Kidney (tissue), 14 donors: ENCODE results near the gene C1orf226. TPM values are rescaled to one million over a fixed set of nuclear protein-coding genes. Genes with fewer than 3 reads are reported as not detected.

ENCODE experiments used
- DNase-seq, 5 donors: peaks; one replicate each; pipeline ENCODE4 v3.0.0-alpha.2; 2013 to 2020
- FAIRE-seq: peaks from 2 replicates; lab custom pipeline; 2012; peaks lifted over from hg19 to GRCh38; lab: Jason Lieb, UNC
- H3K27ac ChIP-seq, 2 donors: one replicate each; pipeline ENCODE4 v1.7.0; 2013; ENCODE audit warnings: low read depth in 2 of 2, low read length in 2 of 2, inconsistent platforms in 1 of 2
- H3K27me3 ChIP-seq: one replicate; pipeline ENCODE4 v1.7.1; 2013; ENCODE audit warnings: low read length, inconsistent platforms; ENCODE audit not compliant: control insufficient read depth, insufficient read depth
- H3K36me3 ChIP-seq, 3 donors: one replicate each; pipeline versions ENCODE4 v1.7.0 to v1.7.1; 2013; ENCODE audit warnings: low read length in 3 of 3, control low read depth in 1 of 3, inconsistent platforms in 1 of 3; ENCODE audit not compliant: insufficient read depth in 3 of 3, control insufficient read depth in 2 of 3
- H3K4me1 ChIP-seq, 3 donors: one replicate each; pipeline versions ENCODE4 v1.7.0 to v1.7.1; 2013; ENCODE audit warnings: low read length in 3 of 3, inconsistent platforms in 1 of 3, low read depth in 1 of 3; ENCODE audit not compliant: control insufficient read depth in 2 of 3, insufficient read depth in 2 of 3
- H3K4me3 ChIP-seq, 3 donors: one replicate each; pipeline versions ENCODE4 v1.7.0 to v1.8.1; 2013; ENCODE audit warnings: low read length in 3 of 3, control low read depth in 1 of 3, inconsistent platforms in 1 of 3
- H3K9ac ChIP-seq, 3 donors: one replicate each; pipeline versions ENCODE4 v1.7.0 to v1.7.1; 2013; ENCODE audit warnings: low read length in 3 of 3, control low read depth in 1 of 3, inconsistent platforms in 1 of 3
- H3K9me3 ChIP-seq, 3 donors: one replicate each; pipeline versions ENCODE4 v1.7.0 to v1.7.1; 2013; ENCODE audit warnings: low read length in 3 of 3, control low read depth in 1 of 3, inconsistent platforms in 1 of 3; ENCODE audit not compliant: control insufficient read depth in 2 of 3, insufficient read depth in 1 of 3
- intact Hi-C: fragments of 100-400 bp; cut with DNase I; formaldehyde crosslinking; loops from one replicate; pipeline ENCODE4 v1.11.1; 2022
- polyA plus RNA-seq: library from polyadenylated mRNA; stranded (reverse); fragments of 350-450 nt; fragmentation: Illumina TruSeq; extraction: RNeasy Lipid Tissue Mini Kit (QIAGEN cat#74804); gene quantifications from one replicate; pipeline ENCODE4 v1.2.3, GENCODE V29; 2014; ENCODE audit warnings: low read depth, low replicate concordance; ENCODE audit not compliant: insufficient read depth
- total RNA-seq: library from RNA; stranded (reverse); fragmentation: NEBNext Ultra II Directional; extraction: Animal tissue kit (Norgen Biotek cat#: 25700); gene quantifications from one replicate; pipeline ENCODE4 v1.2.1, GENCODE V29; 2021
- TF ChIP-seq, protein P1 (sequence below): IDR thresholded peaks from 3 replicates; pipeline ENCODE4 v1.5.1; 2012; ENCODE audit warnings: mild to moderate bottlenecking, moderate library complexity, borderline replicate concordance; ENCODE audit not compliant: insufficient read depth; ENCODE audit errors: extremely low read depth
- donor health status: control.
- donor health status: control.
- donor health status: control.
- donor health status: control.
- donor health status: control.
- donor health status: DM: yes; HTN: yes; CAD: no.
- donor health status: Normal renal cell carcinoma (clear cell type).

Gene C1orf226
- total and polyA plus RNA-seq, 2 donors from 2014 or later: 4.9 to 15.2 TPM

DNA sequence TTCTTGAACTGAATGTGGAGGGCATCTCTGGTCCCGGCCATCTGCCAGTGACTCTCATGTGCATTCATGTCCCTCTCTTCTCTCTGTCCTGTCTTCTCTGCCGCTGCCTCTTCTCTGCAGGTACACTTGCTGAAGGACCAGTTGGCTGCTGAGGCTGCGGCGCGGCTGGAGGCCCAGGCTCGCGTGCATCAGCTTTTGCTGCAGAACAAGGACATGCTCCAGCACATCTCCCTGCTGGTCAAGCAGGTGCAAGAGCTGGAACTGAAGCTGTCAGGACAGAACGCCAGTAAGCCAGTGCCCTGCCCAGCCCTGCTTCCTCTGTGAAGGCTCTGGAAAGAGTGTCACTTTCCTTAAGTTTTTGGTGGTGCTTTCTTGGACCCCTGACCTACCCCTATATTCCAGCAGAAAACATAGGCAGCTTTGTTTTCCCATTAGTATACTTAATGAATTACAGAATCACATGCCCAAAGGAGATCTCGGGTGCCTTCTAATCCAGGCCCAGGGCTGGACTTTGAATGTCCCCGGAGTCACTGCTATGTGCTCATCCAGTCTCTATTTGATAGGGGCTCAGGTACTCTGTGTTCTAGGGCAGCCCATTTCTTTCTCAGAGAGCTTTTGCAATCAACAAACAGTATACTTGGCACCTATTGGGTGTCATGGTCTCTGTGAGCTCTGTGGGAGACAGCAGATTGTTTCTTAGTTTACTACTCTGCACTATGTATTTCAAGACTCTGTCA is 16.1 kb upstream of the C1orf226 start:
- H3K4me3 ChIP-seq: no peak overlapping the region
- H3K9me3 ChIP-seq: no peaks in the 10 kb centered on the region
- TF ChIP-seq, protein P1, sequence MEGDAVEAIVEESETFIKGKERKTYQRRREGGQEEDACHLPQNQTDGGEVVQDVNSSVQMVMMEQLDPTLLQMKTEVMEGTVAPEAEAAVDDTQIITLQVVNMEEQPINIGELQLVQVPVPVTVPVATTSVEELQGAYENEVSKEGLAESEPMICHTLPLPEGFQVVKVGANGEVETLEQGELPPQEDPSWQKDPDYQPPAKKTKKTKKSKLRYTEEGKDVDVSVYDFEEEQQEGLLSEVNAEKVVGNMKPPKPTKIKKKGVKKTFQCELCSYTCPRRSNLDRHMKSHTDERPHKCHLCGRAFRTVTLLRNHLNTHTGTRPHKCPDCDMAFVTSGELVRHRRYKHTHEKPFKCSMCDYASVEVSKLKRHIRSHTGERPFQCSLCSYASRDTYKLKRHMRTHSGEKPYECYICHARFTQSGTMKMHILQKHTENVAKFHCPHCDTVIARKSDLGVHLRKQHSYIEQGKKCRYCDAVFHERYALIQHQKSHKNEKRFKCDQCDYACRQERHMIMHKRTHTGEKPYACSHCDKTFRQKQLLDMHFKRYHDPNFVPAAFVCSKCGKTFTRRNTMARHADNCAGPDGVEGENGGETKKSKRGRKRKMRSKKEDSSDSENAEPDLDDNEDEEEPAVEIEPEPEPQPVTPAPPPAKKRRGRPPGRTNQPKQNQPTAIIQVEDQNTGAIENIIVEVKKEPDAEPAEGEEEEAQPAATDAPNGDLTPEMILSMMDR: no peak
- intact Hi-C loops: no loop called here
- FAIRE-seq (no peak), DNase-seq (no peak)
- H3K27me3 ChIP-seq: no peaks in the 10 kb centered on the region
- H3K4me1 ChIP-seq: peaks cover 0 to 2% (median 0%) of the 10 kb centered on the region in 3 donors
- no peak overlapping the region for H3K9ac ChIP-seq
- H3K36me3 ChIP-seq: peaks cover 0 to 2% (median 0%) of the 10 kb centered on the region in 3 donors
- H3K27ac ChIP-seq: no peak overlapping the region

DNA sequence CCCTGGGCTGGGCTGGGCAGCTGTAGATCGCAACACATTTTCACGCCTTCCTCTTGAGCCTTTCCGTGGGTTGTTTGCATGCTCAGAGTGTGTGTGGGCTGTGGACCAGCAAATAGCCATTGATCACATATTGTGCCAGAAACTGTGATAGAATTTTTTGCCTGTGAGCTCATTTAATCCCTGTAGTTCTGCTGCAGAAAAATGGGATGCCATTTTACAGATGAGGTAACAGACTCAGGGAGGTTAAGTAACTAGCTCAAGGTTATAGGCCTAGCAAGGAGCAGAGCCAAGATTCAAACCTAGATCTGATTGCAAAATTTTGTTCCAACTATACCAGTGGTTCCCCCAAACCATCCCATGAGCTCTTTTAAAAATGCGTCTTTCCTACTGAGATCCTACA is 15.4 kb upstream of the C1orf226 start:
- Histone ChIP-seq H3K27me3 (no peaks in the 10 kb centered on the region), H3K9me3 (no peaks in the 10 kb centered on the region), H3K36me3 (peaks cover 0 to 2% (median 0%) of the 10 kb centered on the region in 3 donors), H3K27ac (no peak overlapping the region), H3K9ac (no peak overlapping the region), H3K4me3 (no peak overlapping the region), H3K4me1 (peaks cover 0 to 2% (median 0%) of the 10 kb centered on the region in 3 donors)
- FAIRE-seq: no peak
- no peak for DNase-seq
- intact Hi-C loops: no loop called here
- TF ChIP-seq, protein P1: no peak

- Histone ChIP-seq H3K4me3 (no peak overlapping the region), H3K36me3 (peaks cover 0 to 2% (median 0%) of the 10 kb centered on the region in 3 donors), H3K4me1 (peaks cover 0 to 2% (median 0%) of the 10 kb centered on the region in 3 donors), H3K27me3 (no peaks in the 10 kb centered on the region), H3K9ac (no peak overlapping the region), H3K9me3 (no peaks in the 10 kb centered on the region), H3K27ac (no peak overlapping the region)
- intact Hi-C loops: no loop called here
- TF ChIP-seq, protein P1: no peak
- FAIRE-seq (no peak), DNase-seq (no peak)
Measured at GRCh38 chr1:162366671-162367070, 14.9 kb upstream of the C1orf226 start.
